A549 (cell line): ENCODE data around the gene RNF130. TPM values are rescaled to one million over a fixed set of nuclear protein-coding genes. Genes with fewer than 3 reads are reported as not detected.

Experiments
- ATAC-seq, 2 experiments: fragments of 200-7000 bp in 1 of 2; fragments of >200 bp in 1 of 2; cut with Nextera tagmentation in 1 of 2; cut with Tn5 transposase in 1 of 2; 3 replicates each; pipeline versions ENCODE4 v1.8.0 to v1.9.1; 2018 to 2020; ENCODE audit warnings: mild to moderate bottlenecking in 1 of 2, moderate library complexity in 1 of 2
- CTCF ChIA-PET: fragments of 300-600 bp; sonication (Branson Sonifier 250); formaldehyde crosslinking; extraction: SDS; loops from one replicate; lab custom pipeline; 2021; ENCODE audit warnings: antibody characterized with exemption, inconsistent platforms; lab: Yijun Ruan, JAX
- POLR2A ChIA-PET: fragments of 350-600 bp; formaldehyde crosslinking; extraction: SDS; loops from one replicate; lab custom pipeline; 2021; ENCODE audit warnings: antibody characterized with exemption, inconsistent platforms; lab: Yijun Ruan, JAX
- DNase-seq, 2 experiments: peaks; one replicate each; pipeline versions ENCODE4 v3.0.0 to v3.0.0-alpha.2; 2011 to 2016; ENCODE audit warnings: low read depth in 1 of 2, low spot score in 1 of 2
- FAIRE-seq: peaks from 2 replicates; lab custom pipeline; 2011; peaks lifted over from hg19 to GRCh38; lab: Jason Lieb, UNC
- H3K27ac ChIP-seq, 2 experiments: fragments of >200 bp; sonication (Bioruptor Twin); formaldehyde crosslinking; 3 replicates each; pipeline ENCODE4 v1.5.1; 2016 to 2017
- H3K4me1 ChIP-seq: fragments of >200 bp; sonication (Bioruptor Twin); formaldehyde crosslinking; 3 replicates; pipeline ENCODE4 v1.6.1; 2016
- H3K4me2 ChIP-seq: fragments of >200 bp; sonication (Bioruptor Twin); formaldehyde crosslinking; 3 replicates; pipeline ENCODE4 v1.6.1; 2016
- H3K4me3 ChIP-seq: fragments of >200 bp; sonication (Bioruptor Twin); formaldehyde crosslinking; 3 replicates; pipeline ENCODE4 v1.5.1; 2016
- H3K9me3 ChIP-seq: fragments of >200 bp; sonication (Bioruptor Twin); formaldehyde crosslinking; 3 replicates; pipeline ENCODE4 v1.6.1; 2016
- CBX8 ChIP-seq: fragments of 200-600 bp; sonication (generic); IDR thresholded peaks from 2 replicates; pipeline ENCODE4 v1.6.1; 2016
- CHD2 ChIP-seq: fragments of 150-350 bp; IDR thresholded peaks from 2 replicates; pipeline ENCODE4 v1.6.1; 2014; ENCODE audit warnings: low read length; ENCODE audit not compliant: partially characterized antibody
- CHD4 ChIP-seq: fragments of 200-600 bp; sonication (generic); IDR thresholded peaks from 2 replicates; pipeline ENCODE4 v1.6.1; 2016; ENCODE audit warnings: antibody characterized with exemption, mild to moderate bottlenecking, borderline replicate concordance
- EHMT2 ChIP-seq: fragments of 200-600 bp; sonication (generic); IDR thresholded peaks from 2 replicates; pipeline ENCODE4 v1.6.1; 2016; ENCODE audit warnings: antibody characterized with exemption, low read depth, mild to moderate bottlenecking, moderate library complexity
- EP300 ChIP-seq, 2 experiments: fragments of >200 bp; sonication (Bioruptor Twin); formaldehyde crosslinking; IDR thresholded peaks; 2 replicates in 1 of 2; 3 replicates in 1 of 2; pipeline ENCODE4 v1.6.1; 2016 to 2017
- FOSB ChIP-seq: fragments of 250-450 bp; sonication (Bioruptor Pico); IDR thresholded peaks from 2 replicates; pipeline ENCODE4 v1.5.0; 2020; ENCODE audit warnings: mild to moderate bottlenecking, moderate library complexity
- GATA3 ChIP-seq: IDR thresholded peaks from 2 replicates; pipeline ENCODE4 v1.6.1; 2012; ENCODE audit warnings: borderline replicate concordance
- HOXA7 ChIP-seq: fragments of 250-450 bp; sonication (Bioruptor Pico); IDR thresholded peaks from 2 replicates; pipeline ENCODE4 v1.5.0; 2020; ENCODE audit warnings: mild to moderate bottlenecking, moderate library complexity
- HOXB5 ChIP-seq: fragments of 250-450 bp; sonication (Bioruptor Pico); IDR thresholded peaks from 2 replicates; pipeline ENCODE4 v1.5.0; 2020; ENCODE audit warnings: mild to moderate bottlenecking, moderate library complexity
- JUN ChIP-seq, 2 experiments: fragments of >200 bp; sonication (Bioruptor Twin); formaldehyde crosslinking; IDR thresholded peaks; 2 replicates in 1 of 2; 3 replicates in 1 of 2; pipeline ENCODE4 v1.6.1; 2016 to 2017
- KDM5A ChIP-seq: fragments of 200-600 bp; sonication (generic); IDR thresholded peaks from 2 replicates; pipeline ENCODE4 v1.6.1; 2016; ENCODE audit warnings: antibody characterized with exemption, mild to moderate bottlenecking
- MYC ChIP-seq: IDR thresholded peaks from 2 replicates; pipeline ENCODE4 v1.6.1; 2012; ENCODE audit warnings: mild to moderate bottlenecking, inconsistent platforms, low read length, improper control_type of control experiment, borderline replicate concordance
- PHF8 ChIP-seq: fragments of 200-600 bp; sonication (generic); IDR thresholded peaks from 2 replicates; pipeline ENCODE4 v1.6.1; 2016; ENCODE audit warnings: low read depth, mild to moderate bottlenecking, antibody characterized with exemption, moderate library complexity, borderline replicate concordance
- RAD21 ChIP-seq, 2 experiments: fragments of >200 bp in 1 of 2; sonication (Bioruptor Twin) in 1 of 2; formaldehyde crosslinking in 1 of 2; IDR thresholded peaks in 1 of 2; conservative IDR thresholded peaks in 1 of 2; 2 replicates in 1 of 2; 3 replicates in 1 of 2; pipeline ENCODE4 v1.6.1; 2012 to 2018; ENCODE audit warnings: inconsistent platforms in 1 of 2
- RCOR1 ChIP-seq: fragments of 150-350 bp; IDR thresholded peaks from 2 replicates; pipeline ENCODE4 v1.6.1; 2014; ENCODE audit warnings: antibody characterized with exemption, low read length, low read depth
- RFX5 ChIP-seq: fragments of 450-650 bp; IDR thresholded peaks from 2 replicates; pipeline ENCODE4 v1.7.1; 2014; ENCODE audit warnings: antibody characterized with exemption, mild to moderate bottlenecking, moderate library complexity
- TFCP2L1 ChIP-seq: fragments of 250-450 bp; sonication (Bioruptor Pico); IDR thresholded peaks from 2 replicates; pipeline ENCODE4 v1.5.0; 2021; ENCODE audit warnings: mild to moderate bottlenecking
- ZNF302 ChIP-seq: fragments of 250-450 bp; sonication (Bioruptor Pico); IDR thresholded peaks from 2 replicates; pipeline ENCODE4 v1.9.0; 2021; ENCODE audit warnings: inconsistent platforms, mild to moderate bottlenecking, moderate library complexity
- WGBS: methylation state at CpG from one replicate; pipeline ENCODE4 v1.1.6; 2017; ENCODE audit errors: missing lambda C conversion rate; 5-methylcytosine and 5-hydroxymethylcytosine counted together
- polyA plus RNA-seq, 4 experiments: library from polyadenylated mRNA; depleted of rRNA in 3 of 4; stranded (reverse); fragments of >200 nt; fragmentation: RNase III in 1 of 4; extraction: RNeasy Plus Mini Kit Qiagen cat#74134 plus additional on column Dnase treatment in 1 of 4; gene quantifications; 2 replicates in 3 of 4; 3 replicates in 1 of 4; pipeline ENCODE4 v1.2.3, GENCODE V29; 2011 to 2017
- TF ChIP-seq, protein P1 (sequence below): fragments of 200-600 bp; sonication (generic); IDR thresholded peaks from 2 replicates; pipeline ENCODE4 v1.6.1; 2016; ENCODE audit warnings: antibody characterized with exemption, mild to moderate bottlenecking, moderate library complexity
- TF ChIP-seq, protein P2 (sequence below): fragments of >200 bp; sonication (Bioruptor Twin); formaldehyde crosslinking; IDR thresholded peaks from 3 replicates; pipeline ENCODE4 v1.5.1; 2016

The RNF130 gene
- polyA plus RNA-seq, 2 of the 4 experiments (the other 2 are of a cell fraction) = 33.3 to 50.1 TPM

DNA sequence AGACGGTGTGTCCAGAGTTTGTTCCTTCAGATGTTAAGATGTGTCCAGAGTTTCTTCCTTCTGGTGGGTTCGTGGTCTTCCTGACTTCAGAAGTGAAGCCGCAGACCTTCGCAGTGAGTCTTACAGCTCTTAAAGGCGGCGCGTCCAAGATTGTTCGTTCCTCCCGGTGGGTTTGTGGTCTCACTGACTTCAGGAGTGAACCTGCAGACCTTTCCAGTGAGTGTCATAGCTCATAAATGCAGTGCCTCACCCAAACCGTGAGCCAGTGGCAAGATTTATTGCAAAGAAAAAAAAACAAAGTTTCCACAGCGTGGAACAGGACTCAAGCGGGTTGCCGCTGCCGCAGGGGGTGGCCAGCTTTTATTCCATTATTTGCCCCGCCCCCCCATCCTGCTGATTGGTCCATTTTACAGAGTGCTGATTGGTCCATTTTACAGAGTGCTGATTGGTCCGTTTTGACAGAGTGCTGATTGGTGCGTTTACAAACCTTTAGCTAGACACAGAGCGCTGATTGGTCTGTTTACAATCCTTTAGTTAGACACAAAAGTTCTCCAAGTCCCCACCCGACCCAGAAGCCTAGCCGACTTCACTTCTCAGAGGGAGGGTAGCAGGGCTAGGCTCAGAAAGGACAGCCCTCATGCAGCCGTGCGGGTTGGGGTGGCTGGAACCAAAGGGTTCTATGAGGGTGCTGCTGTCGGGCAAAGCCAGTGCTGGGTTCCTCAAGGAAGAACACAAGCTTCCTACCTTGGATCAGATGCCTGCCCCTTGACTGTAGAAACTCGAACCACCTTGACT, 9.1 kb upstream of the RNF130 start:
- Histone ChIP-seq H3K27ac (no peak overlapping the region), H3K4me1 (no peaks in the 10 kb centered on the region), H3K9me3 (peaks cover 3% of the 10 kb centered on the region; the same call in 1 of the 3 replicates), H3K4me3 (no peak overlapping the region), H3K4me2 (no peak overlapping the region)
- no peak for DNase-seq
- FAIRE-seq = no peak
- TF ChIP-seq FOSB (CRISPR knock-in tag) (no peak), ZNF302 (CRISPR knock-in tag) (no peak), CHD2 (no peak), EHMT2 (no peak), TFCP2L1 (no peak), GATA3 (no peak), KDM5A (no peak), CHD4 (no peak), MYC (no peak), RCOR1 (no peak), HOXB5 (no peak), EP300 (IDR thresholded peaks at IDR 0.05) (no peak), CBX8 (no peak), RFX5 (no peak), JUN (IDR thresholded peaks at IDR 0.05) (no peak), PHF8 (no peak), RAD21 (conservative IDR thresholded peaks at IDR 0.05 in 1 of 2, IDR thresholded peaks at IDR 0.05 in 1 of 2) (no peak), HOXA7 (CRISPR knock-in tag) (no peak)
- TF ChIP-seq, protein P1, sequence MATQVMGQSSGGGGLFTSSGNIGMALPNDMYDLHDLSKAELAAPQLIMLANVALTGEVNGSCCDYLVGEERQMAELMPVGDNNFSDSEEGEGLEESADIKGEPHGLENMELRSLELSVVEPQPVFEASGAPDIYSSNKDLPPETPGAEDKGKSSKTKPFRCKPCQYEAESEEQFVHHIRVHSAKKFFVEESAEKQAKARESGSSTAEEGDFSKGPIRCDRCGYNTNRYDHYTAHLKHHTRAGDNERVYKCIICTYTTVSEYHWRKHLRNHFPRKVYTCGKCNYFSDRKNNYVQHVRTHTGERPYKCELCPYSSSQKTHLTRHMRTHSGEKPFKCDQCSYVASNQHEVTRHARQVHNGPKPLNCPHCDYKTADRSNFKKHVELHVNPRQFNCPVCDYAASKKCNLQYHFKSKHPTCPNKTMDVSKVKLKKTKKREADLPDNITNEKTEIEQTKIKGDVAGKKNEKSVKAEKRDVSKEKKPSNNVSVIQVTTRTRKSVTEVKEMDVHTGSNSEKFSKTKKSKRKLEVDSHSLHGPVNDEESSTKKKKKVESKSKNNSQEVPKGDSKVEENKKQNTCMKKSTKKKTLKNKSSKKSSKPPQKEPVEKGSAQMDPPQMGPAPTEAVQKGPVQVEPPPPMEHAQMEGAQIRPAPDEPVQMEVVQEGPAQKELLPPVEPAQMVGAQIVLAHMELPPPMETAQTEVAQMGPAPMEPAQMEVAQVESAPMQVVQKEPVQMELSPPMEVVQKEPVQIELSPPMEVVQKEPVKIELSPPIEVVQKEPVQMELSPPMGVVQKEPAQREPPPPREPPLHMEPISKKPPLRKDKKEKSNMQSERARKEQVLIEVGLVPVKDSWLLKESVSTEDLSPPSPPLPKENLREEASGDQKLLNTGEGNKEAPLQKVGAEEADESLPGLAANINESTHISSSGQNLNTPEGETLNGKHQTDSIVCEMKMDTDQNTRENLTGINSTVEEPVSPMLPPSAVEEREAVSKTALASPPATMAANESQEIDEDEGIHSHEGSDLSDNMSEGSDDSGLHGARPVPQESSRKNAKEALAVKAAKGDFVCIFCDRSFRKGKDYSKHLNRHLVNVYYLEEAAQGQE = no peak
- TF ChIP-seq, protein P2, sequence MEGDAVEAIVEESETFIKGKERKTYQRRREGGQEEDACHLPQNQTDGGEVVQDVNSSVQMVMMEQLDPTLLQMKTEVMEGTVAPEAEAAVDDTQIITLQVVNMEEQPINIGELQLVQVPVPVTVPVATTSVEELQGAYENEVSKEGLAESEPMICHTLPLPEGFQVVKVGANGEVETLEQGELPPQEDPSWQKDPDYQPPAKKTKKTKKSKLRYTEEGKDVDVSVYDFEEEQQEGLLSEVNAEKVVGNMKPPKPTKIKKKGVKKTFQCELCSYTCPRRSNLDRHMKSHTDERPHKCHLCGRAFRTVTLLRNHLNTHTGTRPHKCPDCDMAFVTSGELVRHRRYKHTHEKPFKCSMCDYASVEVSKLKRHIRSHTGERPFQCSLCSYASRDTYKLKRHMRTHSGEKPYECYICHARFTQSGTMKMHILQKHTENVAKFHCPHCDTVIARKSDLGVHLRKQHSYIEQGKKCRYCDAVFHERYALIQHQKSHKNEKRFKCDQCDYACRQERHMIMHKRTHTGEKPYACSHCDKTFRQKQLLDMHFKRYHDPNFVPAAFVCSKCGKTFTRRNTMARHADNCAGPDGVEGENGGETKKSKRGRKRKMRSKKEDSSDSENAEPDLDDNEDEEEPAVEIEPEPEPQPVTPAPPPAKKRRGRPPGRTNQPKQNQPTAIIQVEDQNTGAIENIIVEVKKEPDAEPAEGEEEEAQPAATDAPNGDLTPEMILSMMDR = no peak
- ChIA-PET CTCF (interaction anchor here (1.3 to 9.1 kb wide), 2 partner anchors 11 to 172 kb away, joined by 4 to 73 read pairs; no protein-coding TSS in a partner anchor), POLR2A (no interaction called here)
- WGBS = 64% methylated on average over 20 of the region's 24 CpGs
- ATAC-seq = no peak
